ENCODE data around the gene CDH24. TPM values are rescaled to one million over a fixed set of nuclear protein-coding genes. Genes with fewer than 3 reads are reported as not detected.

The CDH24 gene
- total and polyA plus RNA-seq, 2 donors (not counting 3 experiments of a cell fraction or from before 2014, with no cell fraction given) = 21.7 to 52.9 TPM

DNA sequence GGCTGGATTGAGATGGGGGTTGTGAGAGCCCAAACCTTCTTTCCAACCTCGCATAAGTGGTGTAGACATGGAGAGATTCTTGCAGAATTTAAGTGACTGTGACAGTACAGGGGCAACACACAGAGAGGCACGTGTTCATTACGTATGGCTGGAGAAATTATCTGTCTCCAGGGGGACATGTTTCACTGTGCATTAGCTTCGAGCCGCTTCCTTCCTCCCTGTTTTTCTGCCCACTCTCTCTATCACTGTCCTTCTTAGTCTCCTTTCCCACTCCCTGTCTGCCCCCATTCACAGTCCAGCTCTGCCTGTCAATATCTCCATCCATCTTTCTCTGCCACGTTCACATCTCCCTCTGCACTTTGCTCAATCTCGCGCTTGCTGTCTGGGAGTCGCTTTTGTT, 35.9 kb downstream of the CDH24 start:
- CTCF ChIA-PET = interaction anchor here (1.0 to 5.0 kb wide), 5 partner anchors 26 to 48 kb away, joined by 3 to 32 read pairs (median 5); no protein-coding TSS in a partner anchor
- intact Hi-C loops (cut with micrococcal nuclease) = no loop called here

More for the DNA sequence above, 35.9 kb downstream of the CDH24 start:
- Histone ChIP-seq H2AFZ (ENCODE audit: low read depth, low read length) (no peak overlapping the region), H3K4me1 (ENCODE audit: control insufficient read depth, extremely low read depth, insufficient read depth, low read length) (no peaks in the 10 kb centered on the region), H3K9me3 (replicated peaks; ENCODE audit: control insufficient read depth, insufficient read depth, low read length) (no peaks in the 10 kb centered on the region), H3K4me2 (ENCODE audit: insufficient read depth, low read length) (no peak overlapping the region), H3K9ac (replicated peaks; ENCODE audit: extremely low read depth, insufficient read depth, low read length) (no peak overlapping the region), H3K4me3 (replicated peaks in 1 of 3; ENCODE audit: insufficient read depth in 1 of 3, low read depth in 1 of 3, low read length in 3 of 3) (no peak overlapping the region), H3K9me1 (replicated peaks; ENCODE audit: control insufficient read depth, extremely low read depth, insufficient read depth, low read length) (no peaks in the 10 kb centered on the region), H3K36me3 (ENCODE audit: control insufficient read depth in 2 of 2, extremely low read depth in 1 of 2, insufficient read depth in 2 of 2, low read length in 2 of 2) (peaks cover 6% of the 10 kb centered on the region in 2 experiments), H3K27me3 (ENCODE audit: control insufficient read depth in 2 of 2, insufficient read depth in 2 of 2, low read length in 2 of 2) (no peaks in the 10 kb centered on the region), H4K20me1 (replicated peaks; ENCODE audit: control insufficient read depth, extremely low read depth, insufficient read depth, low read length) (no peaks in the 10 kb centered on the region), H3K79me2 (ENCODE audit: control insufficient read depth, insufficient read depth, low read length) (no peaks in the 10 kb centered on the region), H3K27ac (ENCODE audit: insufficient read depth, low read depth, low read length) (no peak overlapping the region)
- FAIRE-seq = no peak
- TF ChIP-seq EZH2 (IDR thresholded peaks at IDR 0.05; ENCODE audit: borderline replicate concordance, low read depth, low read length, severe bottlenecking) = no peak
- TF ChIP-seq, protein P1, sequence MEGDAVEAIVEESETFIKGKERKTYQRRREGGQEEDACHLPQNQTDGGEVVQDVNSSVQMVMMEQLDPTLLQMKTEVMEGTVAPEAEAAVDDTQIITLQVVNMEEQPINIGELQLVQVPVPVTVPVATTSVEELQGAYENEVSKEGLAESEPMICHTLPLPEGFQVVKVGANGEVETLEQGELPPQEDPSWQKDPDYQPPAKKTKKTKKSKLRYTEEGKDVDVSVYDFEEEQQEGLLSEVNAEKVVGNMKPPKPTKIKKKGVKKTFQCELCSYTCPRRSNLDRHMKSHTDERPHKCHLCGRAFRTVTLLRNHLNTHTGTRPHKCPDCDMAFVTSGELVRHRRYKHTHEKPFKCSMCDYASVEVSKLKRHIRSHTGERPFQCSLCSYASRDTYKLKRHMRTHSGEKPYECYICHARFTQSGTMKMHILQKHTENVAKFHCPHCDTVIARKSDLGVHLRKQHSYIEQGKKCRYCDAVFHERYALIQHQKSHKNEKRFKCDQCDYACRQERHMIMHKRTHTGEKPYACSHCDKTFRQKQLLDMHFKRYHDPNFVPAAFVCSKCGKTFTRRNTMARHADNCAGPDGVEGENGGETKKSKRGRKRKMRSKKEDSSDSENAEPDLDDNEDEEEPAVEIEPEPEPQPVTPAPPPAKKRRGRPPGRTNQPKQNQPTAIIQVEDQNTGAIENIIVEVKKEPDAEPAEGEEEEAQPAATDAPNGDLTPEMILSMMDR (IDR thresholded peaks at IDR 0.05; ENCODE audit: extremely low read depth in 1 of 2, insufficient read depth in 1 of 2, low read depth in 1 of 2, low read length in 2 of 2) = no peak
- TF ChIP-seq JUN (IDR thresholded peaks at IDR 0.05; ENCODE audit: borderline replicate concordance, insufficient read depth, insufficient read length, low read depth) = no peak
- TF ChIP-seq GATA2 (IDR thresholded peaks at IDR 0.05; ENCODE audit: insufficient read depth, insufficient read length, low read depth, low read length) = no peak
- TF ChIP-seq FOS (IDR thresholded peaks at IDR 0.05; ENCODE audit: borderline replicate concordance, insufficient read depth, low read length) = no peak
- no peak for TF ChIP-seq MYC (IDR thresholded peaks at IDR 0.05; ENCODE audit: low read depth, low read length)
- no peak for TF ChIP-seq POLR2AphosphoS5 (IDR thresholded peaks at IDR 0.05; ENCODE audit: insufficient read depth, low read depth, low read length)
- no peak for TF ChIP-seq POLR2A (IDR thresholded peaks at IDR 0.05; ENCODE audit: low read depth, low read length)
- TF ChIP-seq, protein P2, sequence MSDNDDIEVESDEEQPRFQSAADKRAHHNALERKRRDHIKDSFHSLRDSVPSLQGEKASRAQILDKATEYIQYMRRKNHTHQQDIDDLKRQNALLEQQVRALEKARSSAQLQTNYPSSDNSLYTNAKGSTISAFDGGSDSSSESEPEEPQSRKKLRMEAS (IDR thresholded peaks at IDR 0.05; ENCODE audit: insufficient read depth, insufficient read length) = no peak
- BruUV-seq (replicated peaks) = no TSS peak
- dilution Hi-C loops (cut with MboI; ENCODE audit: extremely low pct_ligation_motif_present, low sequenced_read_pairs) = no loop called here
- POLR2A ChIA-PET = no interaction called here
- DNase-seq (ENCODE audit: low read depth, low spot score) = no peak
